ENCODE measurements around the gene C6orf120.

The C6orf120 gene

DNA sequence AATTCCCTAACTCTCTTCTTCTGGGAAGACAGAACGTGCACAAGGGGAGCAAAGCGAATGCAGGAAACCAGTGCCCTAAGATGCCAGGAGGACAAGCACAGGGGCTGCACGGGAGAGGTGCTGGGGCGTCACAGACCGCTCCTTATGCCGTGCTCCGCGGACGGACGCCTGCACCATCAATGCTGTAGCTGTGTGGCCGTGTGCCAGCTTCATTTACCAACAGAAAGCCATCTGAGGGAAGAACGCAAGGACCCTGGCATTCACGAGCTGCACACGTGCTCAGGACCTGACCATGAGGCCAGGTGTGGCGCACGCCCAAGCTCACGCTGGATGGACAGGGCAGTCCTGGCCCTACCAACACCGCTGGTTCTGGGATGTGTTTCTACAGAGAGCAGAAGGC, 35.5 kb upstream of the C6orf120 start:
- no peak overlapping the region for H3K14ac ChIP-seq (ENCODE audit: low read length)

DNA sequence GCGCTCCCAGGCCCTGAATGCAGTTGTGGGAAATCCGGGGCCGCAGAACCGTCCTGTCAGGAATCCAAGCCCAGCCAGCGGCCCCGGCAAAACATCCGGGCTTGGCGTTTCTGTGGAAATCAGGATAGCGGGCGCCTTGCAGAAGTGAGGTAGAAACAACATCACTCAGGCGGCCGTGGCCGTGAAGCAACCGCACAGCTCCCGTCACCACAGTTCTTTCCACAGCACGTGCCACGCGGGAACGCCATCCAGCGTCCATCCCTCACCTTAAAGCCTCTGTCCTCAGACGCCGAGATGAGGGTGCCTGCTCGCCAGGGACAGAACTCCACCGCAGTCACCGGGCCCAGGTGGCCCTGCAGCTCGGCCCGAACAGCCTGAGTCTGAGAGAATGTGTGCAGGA, 34.2 kb upstream of the C6orf120 start:
- no peak overlapping the region for H3K23ac ChIP-seq (ENCODE audit: low read length)
- H4K8ac ChIP-seq (ENCODE audit: low read depth, low read length), result no peak overlapping the region
- H3K4me3 ChIP-seq (ENCODE audit: low read depth, low read length), result no peak overlapping the region
- no peak overlapping the region for H4K12ac ChIP-seq (ENCODE audit: low read depth, low read length)
- H3K4me2 ChIP-seq (ENCODE audit: low read length), result no peak overlapping the region
- no peak for DNase-seq
- no peaks in the 10 kb centered on the region for H3K4me1 ChIP-seq (ENCODE audit: control insufficient read depth in 1 of 2, insufficient read depth in 2 of 2, low read length in 2 of 2)
- H3K9ac ChIP-seq (ENCODE audit: low read length), result no peak overlapping the region
- no peak overlapping the region for H3K27ac ChIP-seq (ENCODE audit: low read depth, low read length)
- peaks cover 34 to 52% of the 10 kb centered on the region in 2 experiments for H3K36me3 ChIP-seq (ENCODE audit: control insufficient read depth in 1 of 2, insufficient read depth in 2 of 2, low read length in 2 of 2)
- no peak overlapping the region for H2AFZ ChIP-seq (ENCODE audit: insufficient read depth, low read length, poor library complexity)
- no peaks in the 10 kb centered on the region for H3K79me1 ChIP-seq (ENCODE audit: low read length)
- no peak overlapping the region for H2AK5ac ChIP-seq (ENCODE audit: low read length)
- H2BK12ac ChIP-seq (ENCODE audit: low read length), result no peak overlapping the region
- peak overlapping the region; percentile 29 for H3K18ac ChIP-seq (ENCODE audit: low read length)
- H3K4ac ChIP-seq (ENCODE audit: low read depth, low read length), result no peak overlapping the region
- H3K27me3 ChIP-seq (ENCODE audit: insufficient read depth, low read length), result no peaks in the 10 kb centered on the region
- no CpG with 5 or more reads among the region's 27 CpGs for WGBS (ENCODE audit: extremely low coverage, insufficient coverage, insufficient read length)
- H2BK120ac ChIP-seq (ENCODE audit: insufficient read depth, low read length, poor library complexity), result no peak overlapping the region
- H3K79me2 ChIP-seq (ENCODE audit: control insufficient read depth, insufficient read depth, low read length, poor library complexity), result no peaks in the 10 kb centered on the region
- no peak overlapping the region for H2BK5ac ChIP-seq (ENCODE audit: low read depth, low read length, poor library complexity)
- H3K14ac ChIP-seq (ENCODE audit: low read length), result no peak overlapping the region
- peaks cover 1% of the 10 kb centered on the region for H3K9me3 ChIP-seq (ENCODE audit: insufficient read depth, low read depth, low read length)
- H4K91ac ChIP-seq (ENCODE audit: low read depth, low read length), result no peak overlapping the region

More for the DNA sequence above, 35.5 kb upstream of the C6orf120 start:
- Histone ChIP-seq H3K4me3 (ENCODE audit: low read depth, low read length) (no peak overlapping the region), H2AFZ (ENCODE audit: insufficient read depth, low read length, poor library complexity) (no peak overlapping the region), H3K4me1 (ENCODE audit: control insufficient read depth in 1 of 2, insufficient read depth in 2 of 2, low read length in 2 of 2) (no peaks in the 10 kb centered on the region), H2BK5ac (ENCODE audit: low read depth, low read length, poor library complexity) (no peak overlapping the region), H3K9me3 (ENCODE audit: insufficient read depth, low read depth, low read length) (peaks cover 1% of the 10 kb centered on the region), H3K18ac (ENCODE audit: low read length) (no peak overlapping the region), H3K9ac (ENCODE audit: low read length) (no peak overlapping the region), H3K4me2 (ENCODE audit: low read length) (no peak overlapping the region), H3K79me2 (ENCODE audit: control insufficient read depth, insufficient read depth, low read length, poor library complexity) (no peaks in the 10 kb centered on the region), H3K27ac (ENCODE audit: low read depth, low read length) (no peak overlapping the region), H2BK12ac (ENCODE audit: low read length) (no peak overlapping the region), H2BK120ac (ENCODE audit: insufficient read depth, low read length, poor library complexity) (no peak overlapping the region), H3K79me1 (ENCODE audit: low read length) (no peaks in the 10 kb centered on the region), H4K91ac (ENCODE audit: low read depth, low read length) (no peak overlapping the region), H3K4ac (ENCODE audit: low read depth, low read length) (no peak overlapping the region), H3K36me3 (ENCODE audit: control insufficient read depth in 1 of 2, insufficient read depth in 2 of 2, low read length in 2 of 2) (peaks cover 34 to 53% of the 10 kb centered on the region in 2 experiments), H4K12ac (ENCODE audit: low read depth, low read length) (no peak overlapping the region), H3K27me3 (ENCODE audit: insufficient read depth, low read length) (no peaks in the 10 kb centered on the region), H2AK5ac (ENCODE audit: low read length) (no peak overlapping the region), H4K8ac (ENCODE audit: low read depth, low read length) (no peak overlapping the region), H3K23ac (ENCODE audit: low read length) (no peak overlapping the region)
- no peak for DNase-seq
- WGBS (ENCODE audit: extremely low coverage, insufficient coverage, insufficient read length), result no CpG with 5 or more reads among the region's 18 CpGs

DNA sequence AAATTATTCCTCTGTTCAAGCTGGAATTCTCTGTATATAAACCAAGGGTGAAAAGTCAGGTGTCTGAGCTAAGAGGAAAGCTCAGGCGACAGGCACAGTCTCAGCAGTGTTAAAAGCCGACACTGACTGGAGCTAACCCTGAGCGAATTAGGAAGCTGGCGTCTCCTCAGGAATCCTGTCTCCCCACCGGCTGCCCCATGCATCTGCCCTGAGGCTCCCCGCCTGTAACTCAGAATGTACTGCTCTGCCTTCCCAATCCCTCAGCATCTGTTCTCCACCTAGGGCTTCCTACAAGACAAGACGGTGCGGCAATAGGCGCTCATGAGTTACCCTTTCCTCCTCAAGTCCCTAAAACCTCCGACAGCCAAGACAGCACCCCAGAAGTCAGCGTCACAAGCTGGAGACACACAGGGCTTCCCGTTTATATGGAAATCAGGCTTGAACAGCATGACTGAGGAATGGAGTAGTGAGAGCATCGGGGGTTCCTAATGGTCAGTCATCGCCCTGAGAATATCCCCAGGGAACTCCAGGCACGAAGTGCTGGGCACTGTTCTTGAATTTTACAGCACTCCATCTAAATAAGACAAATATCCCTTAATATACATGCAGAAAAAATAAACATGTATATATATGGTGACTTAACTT, 33.6 kb upstream of the C6orf120 start:
- Histone ChIP-seq H4K8ac (ENCODE audit: low read depth, low read length) (no peak overlapping the region), H2AFZ (ENCODE audit: insufficient read depth, low read length, poor library complexity) (no peak overlapping the region), H2BK5ac (ENCODE audit: low read depth, low read length, poor library complexity) (no peak overlapping the region), H2BK12ac (ENCODE audit: low read length) (no peak overlapping the region), H3K79me1 (ENCODE audit: low read length) (no peaks in the 10 kb centered on the region), H3K79me2 (ENCODE audit: control insufficient read depth, insufficient read depth, low read length, poor library complexity) (no peaks in the 10 kb centered on the region), H3K4me3 (ENCODE audit: low read depth, low read length) (no peak overlapping the region), H3K4me2 (ENCODE audit: low read length) (no peak overlapping the region), H2BK120ac (ENCODE audit: insufficient read depth, low read length, poor library complexity) (no peak overlapping the region), H3K27me3 (ENCODE audit: insufficient read depth, low read length) (no peaks in the 10 kb centered on the region), H3K23ac (ENCODE audit: low read length) (no peak overlapping the region), H3K4me1 (ENCODE audit: control insufficient read depth in 1 of 2, insufficient read depth in 2 of 2, low read length in 2 of 2) (no peaks in the 10 kb centered on the region), H4K12ac (ENCODE audit: low read depth, low read length) (no peak overlapping the region), H3K36me3 (ENCODE audit: control insufficient read depth in 1 of 2, insufficient read depth in 2 of 2, low read length in 2 of 2) (peaks cover 32 to 49% of the 10 kb centered on the region in 2 experiments), H2AK5ac (ENCODE audit: low read length) (no peak overlapping the region), H3K4ac (ENCODE audit: low read depth, low read length) (no peak overlapping the region), H4K91ac (ENCODE audit: low read depth, low read length) (no peak overlapping the region), H3K27ac (ENCODE audit: low read depth, low read length) (no peak overlapping the region), H3K9me3 (ENCODE audit: insufficient read depth, low read depth, low read length) (no peaks in the 10 kb centered on the region), H3K18ac (ENCODE audit: low read length) (no peak overlapping the region), H3K9ac (ENCODE audit: low read length) (no peak overlapping the region), H3K14ac (ENCODE audit: low read length) (no peak overlapping the region)
- no CpG with 5 or more reads among the region's 15 CpGs for WGBS (ENCODE audit: extremely low coverage, insufficient coverage, insufficient read length)
- no peak for DNase-seq

DNA sequence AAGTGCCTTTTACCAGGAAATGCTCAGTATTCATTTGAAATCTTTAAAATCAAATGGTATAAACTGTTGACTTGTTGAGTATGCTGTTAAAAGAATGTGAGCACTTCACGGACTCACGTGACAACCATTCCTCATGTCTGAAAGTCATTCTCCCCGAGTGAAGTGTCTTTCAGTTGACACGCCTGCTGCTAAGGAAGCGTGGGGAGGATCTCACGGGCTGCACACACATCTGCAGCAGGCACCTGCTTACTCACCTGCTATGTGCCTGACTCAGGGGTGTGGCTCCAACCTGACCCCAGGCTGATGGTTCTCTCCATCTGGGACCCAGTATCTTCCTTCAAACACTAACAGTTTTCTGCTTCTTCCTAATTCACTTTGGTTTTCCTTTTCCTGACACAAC, 32.8 kb upstream of the C6orf120 start:
- Histone ChIP-seq H3K9me3 (ENCODE audit: insufficient read depth, low read depth, low read length) (no peaks in the 10 kb centered on the region), H3K4me1 (ENCODE audit: control insufficient read depth in 1 of 2, insufficient read depth in 2 of 2, low read length in 2 of 2) (no peaks in the 10 kb centered on the region), H2AFZ (ENCODE audit: insufficient read depth, low read length, poor library complexity) (no peak overlapping the region), H3K4me2 (ENCODE audit: low read length) (no peak overlapping the region), H3K79me2 (ENCODE audit: control insufficient read depth, insufficient read depth, low read length, poor library complexity) (no peaks in the 10 kb centered on the region), H2BK5ac (ENCODE audit: low read depth, low read length, poor library complexity) (no peak overlapping the region), H3K27ac (ENCODE audit: low read depth, low read length) (no peak overlapping the region), H2AK5ac (ENCODE audit: low read length) (no peak overlapping the region), H4K8ac (ENCODE audit: low read depth, low read length) (no peak overlapping the region), H3K4me3 (ENCODE audit: low read depth, low read length) (no peak overlapping the region), H2BK120ac (ENCODE audit: insufficient read depth, low read length, poor library complexity) (no peak overlapping the region), H3K18ac (ENCODE audit: low read length) (no peak overlapping the region), H3K79me1 (ENCODE audit: low read length) (no peaks in the 10 kb centered on the region), H3K14ac (ENCODE audit: low read length) (no peak overlapping the region), H3K36me3 (ENCODE audit: control insufficient read depth in 1 of 2, insufficient read depth in 2 of 2, low read length in 2 of 2) (peaks cover 24 to 41% of the 10 kb centered on the region in 2 experiments), H2BK12ac (ENCODE audit: low read length) (no peak overlapping the region), H3K9ac (ENCODE audit: low read length) (no peak overlapping the region), H3K4ac (ENCODE audit: low read depth, low read length) (no peak overlapping the region), H3K27me3 (ENCODE audit: insufficient read depth, low read length) (no peaks in the 10 kb centered on the region), H4K12ac (ENCODE audit: low read depth, low read length) (no peak overlapping the region), H4K91ac (ENCODE audit: low read depth, low read length) (no peak overlapping the region), H3K23ac (ENCODE audit: low read length) (no peak overlapping the region)
- no CpG with 5 or more reads among the region's 6 CpGs for WGBS (ENCODE audit: extremely low coverage, insufficient coverage, insufficient read length)
- DNase-seq, result no peak

Measured in trophoblast cell (in vitro differentiated cells and primary cell).